ENCODE results near the gene PHACTR3. TPM values are rescaled to one million over a fixed set of nuclear protein-coding genes. Genes with fewer than 3 reads are reported as not detected.

Gene PHACTR3
- total RNA-seq, 1 experiment from 2014 or later = not detected

DNA sequence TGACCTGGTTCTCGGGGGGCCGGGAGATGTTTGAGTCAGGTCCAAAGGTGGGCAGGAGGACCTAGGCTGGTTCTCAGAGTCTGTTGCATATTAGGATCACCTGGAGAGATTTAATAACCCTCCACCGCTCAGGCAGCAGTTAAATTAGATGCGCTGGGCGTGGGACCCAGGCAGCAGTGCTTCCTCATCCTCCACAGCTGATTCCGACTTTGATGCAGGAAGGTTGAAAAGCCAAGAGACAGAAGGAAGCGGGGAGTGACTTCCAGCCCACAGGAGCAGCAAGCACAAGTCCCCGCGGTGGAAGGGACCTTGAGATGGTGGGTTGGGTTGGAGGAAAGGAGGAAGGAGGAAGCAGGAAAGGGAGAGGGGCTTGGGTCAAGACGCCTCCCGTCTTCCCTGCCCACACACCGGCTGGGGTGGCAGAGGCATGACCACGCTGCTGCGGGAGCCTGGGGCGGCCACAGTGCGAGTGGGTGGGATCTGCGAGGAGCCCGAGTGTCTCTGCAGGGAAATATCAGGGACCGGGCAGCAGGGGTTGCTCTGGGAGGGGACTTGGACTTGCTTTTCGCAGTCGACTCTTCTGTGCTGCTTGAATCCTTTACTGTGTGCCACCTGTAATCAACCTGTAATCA, 146.0 kb downstream of the PHACTR3 start:
- no peaks in the 10 kb centered on the region for H3K23me2 ChIP-seq (ENCODE audit: insufficient read length, low read depth, low read length, poor library complexity, severe bottlenecking)
- no peak overlapping the region for H2AK5ac ChIP-seq (ENCODE audit: insufficient read length, low read length)
- Mint-ChIP-seq H3K27me3 (ENCODE audit: low read depth) (peaks cover 74% of the 10 kb centered on the region), H3K4me3 (no peak overlapping the region), H3K9me3 (peaks cover 0 to 81% of the 10 kb centered on the region in 2 experiments; a peak in 2 of 5 replicates), H3K4me1 (peaks cover 0 to 3% of the 10 kb centered on the region in 2 experiments; a peak in 1 of 4 replicates), H3K36me3 (ENCODE audit: insufficient read depth in 1 of 3, low read depth in 3 of 3) (no peaks in the 10 kb centered on the region; a peak in 1 of 7 replicates), H3K27ac (no peak overlapping the region; a peak in 1 of 7 replicates)
- no peak overlapping the region for H3T11ph ChIP-seq (ENCODE audit: low read length)
- no peaks in the 10 kb centered on the region for H3K79me1 ChIP-seq (ENCODE audit: insufficient read depth, low read depth, low read length, poor library complexity, severe bottlenecking)
- no peak overlapping the region for H2AFZ ChIP-seq (ENCODE audit: low read length)
- H2BK12ac ChIP-seq (ENCODE audit: insufficient read length, low read depth, low read length) = no peak overlapping the region
- no peak overlapping the region for H3K14ac ChIP-seq (ENCODE audit: insufficient read depth, low read length)
- H4K20me1 ChIP-seq (ENCODE audit: control insufficient read depth, insufficient read depth, insufficient read length) = peaks cover 3% of the 10 kb centered on the region
- TF ChIP-seq, protein P1, sequence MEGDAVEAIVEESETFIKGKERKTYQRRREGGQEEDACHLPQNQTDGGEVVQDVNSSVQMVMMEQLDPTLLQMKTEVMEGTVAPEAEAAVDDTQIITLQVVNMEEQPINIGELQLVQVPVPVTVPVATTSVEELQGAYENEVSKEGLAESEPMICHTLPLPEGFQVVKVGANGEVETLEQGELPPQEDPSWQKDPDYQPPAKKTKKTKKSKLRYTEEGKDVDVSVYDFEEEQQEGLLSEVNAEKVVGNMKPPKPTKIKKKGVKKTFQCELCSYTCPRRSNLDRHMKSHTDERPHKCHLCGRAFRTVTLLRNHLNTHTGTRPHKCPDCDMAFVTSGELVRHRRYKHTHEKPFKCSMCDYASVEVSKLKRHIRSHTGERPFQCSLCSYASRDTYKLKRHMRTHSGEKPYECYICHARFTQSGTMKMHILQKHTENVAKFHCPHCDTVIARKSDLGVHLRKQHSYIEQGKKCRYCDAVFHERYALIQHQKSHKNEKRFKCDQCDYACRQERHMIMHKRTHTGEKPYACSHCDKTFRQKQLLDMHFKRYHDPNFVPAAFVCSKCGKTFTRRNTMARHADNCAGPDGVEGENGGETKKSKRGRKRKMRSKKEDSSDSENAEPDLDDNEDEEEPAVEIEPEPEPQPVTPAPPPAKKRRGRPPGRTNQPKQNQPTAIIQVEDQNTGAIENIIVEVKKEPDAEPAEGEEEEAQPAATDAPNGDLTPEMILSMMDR (conservative IDR thresholded peaks at IDR 0.05) = no peak
- H3K4me1 ChIP-seq (ENCODE audit: insufficient read depth, low read length) = no peaks in the 10 kb centered on the region
- no peak overlapping the region for H2BK5ac ChIP-seq (ENCODE audit: insufficient read length, low read length)
- no peaks in the 10 kb centered on the region for H3K79me2 ChIP-seq (ENCODE audit: insufficient read depth, low read length)
- H3K18ac ChIP-seq (ENCODE audit: insufficient read length, low read depth, low read length) = no peak overlapping the region
- WGBS (ENCODE audit: extremely low coverage, insufficient read length, low lambda C conversion rate) = no CpG with 5 or more reads among the region's 21 CpGs
- no peak overlapping the region for H3K4me2 ChIP-seq (ENCODE audit: insufficient read depth, insufficient read length, low read length)
- H4K91ac ChIP-seq (ENCODE audit: insufficient read length, low read depth, low read length) = no peak overlapping the region
- H4K5ac ChIP-seq (ENCODE audit: insufficient read length, low read depth, low read length) = no peak overlapping the region
- H3K4ac ChIP-seq (ENCODE audit: low read depth, low read length) = no peak overlapping the region
- no peak overlapping the region for H3K56ac ChIP-seq (ENCODE audit: insufficient read length, low read depth, low read length)
- no peak overlapping the region for H4K8ac ChIP-seq (replicated peaks; ENCODE audit: insufficient read length, low read depth, low read length)
- H3K27me3 ChIP-seq (ENCODE audit: insufficient read depth, low read length) = peaks cover 12% of the 10 kb centered on the region; the same call in 1 of the 2 replicates
- no peak overlapping the region for H2BK15ac ChIP-seq (ENCODE audit: low read depth, low read length)
- no peak for DNase-seq
- H2BK120ac ChIP-seq (ENCODE audit: low read depth, low read length, poor library complexity, severe bottlenecking) = no peak overlapping the region
- no peaks in the 10 kb centered on the region for H3K9me3 ChIP-seq (ENCODE audit: control insufficient read depth, low read depth, low read length)
- H3K27ac ChIP-seq (ENCODE audit: insufficient read length, low read depth, low read length) = no peak overlapping the region
- no peak overlapping the region for H3K23ac ChIP-seq (ENCODE audit: insufficient read length, low read depth, low read length)
- no peak overlapping the region for H2BK20ac ChIP-seq (ENCODE audit: low read depth, low read length, poor library complexity, severe bottlenecking)
- no peak overlapping the region for H3K9ac ChIP-seq (ENCODE audit: extremely low read depth, insufficient read length, low read length)

All from H9 (cell line).